Fibroblast of lung (primary cell): ENCODE measurements around the gene KLHL17. TPM values are rescaled to one million over a fixed set of nuclear protein-coding genes. Genes with fewer than 3 reads are reported as not detected.

Experiments
- DNase-seq, 2 donors: peaks; one replicate each; pipeline versions ENCODE4 v3.0.0 to v3.0.0-alpha.2; 2010; ENCODE audit warnings: low read depth in 2 of 2
- H2AFZ ChIP-seq: 2 replicates; pipeline ENCODE4 v1.5.1; 2012; ENCODE audit warnings: low read length, control low read depth, inconsistent platforms
- H3K27ac ChIP-seq: 2 replicates; pipeline ENCODE4 v1.5.1; 2011; ENCODE audit warnings: low read length, control low read depth; ENCODE audit not compliant: insufficient read depth
- H3K27me3 ChIP-seq: 2 replicates; pipeline ENCODE4 v1.5.1; 2011; ENCODE audit warnings: mild to moderate bottlenecking, low read length; ENCODE audit not compliant: control insufficient read depth, insufficient read depth
- H3K36me3 ChIP-seq: 2 replicates; pipeline ENCODE4 v1.5.1; 2011; ENCODE audit warnings: low read length; ENCODE audit not compliant: control insufficient read depth, insufficient read depth
- H3K4me1 ChIP-seq: 2 replicates; pipeline ENCODE4 v1.5.1; 2011; ENCODE audit warnings: low read length; ENCODE audit not compliant: control insufficient read depth, insufficient read depth; ENCODE audit errors: extremely low read depth
- H3K4me2 ChIP-seq: 2 replicates; pipeline ENCODE4 v1.5.1; 2011; ENCODE audit warnings: low read length, control low read depth; ENCODE audit not compliant: insufficient read depth; ENCODE audit errors: extremely low read depth
- H3K4me3 ChIP-seq, 4 experiments: fragments of 200-600 bp in 1 of 4; sonication (generic) in 1 of 4; replicated peaks in 1 of 4; 2 replicates each; pipeline ENCODE4 v1.5.1; 2011 to 2016; ENCODE audit warnings: low read length in 4 of 4, low read depth in 3 of 4, mild to moderate bottlenecking in 3 of 4, control low read depth in 2 of 4, inconsistent platforms in 1 of 4, mixed read lengths in 1 of 4; ENCODE audit not compliant: insufficient read depth in 1 of 4; ENCODE audit errors: control extremely low read depth in 1 of 4
- H3K79me2 ChIP-seq: 2 replicates; pipeline ENCODE4 v1.5.1; 2012; ENCODE audit warnings: mild to moderate bottlenecking, low read length, inconsistent platforms; ENCODE audit not compliant: control insufficient read depth, insufficient read depth
- H3K9ac ChIP-seq: 2 replicates; pipeline ENCODE4 v1.5.1; 2011; ENCODE audit warnings: mild to moderate bottlenecking, low read length, control low read depth; ENCODE audit not compliant: insufficient read depth
- H3K9me3 ChIP-seq: 2 replicates; pipeline ENCODE4 v1.5.1; 2012; ENCODE audit warnings: low read depth, low read length; ENCODE audit not compliant: control insufficient read depth, insufficient read depth
- H4K20me1 ChIP-seq: 2 replicates; pipeline ENCODE4 v1.5.1; 2011; ENCODE audit warnings: low read length; ENCODE audit not compliant: control insufficient read depth, insufficient read depth; ENCODE audit errors: extremely low read depth
- CTCF ChIP-seq, 2 donors: IDR thresholded peaks in 1 of 2; conservative IDR thresholded peaks in 1 of 2; 1 replicate in 1 of 2; 2 replicates in 1 of 2; pipeline ENCODE4 v1.5.1; 2011 to 2012; ENCODE audit warnings: low read length in 2 of 2, control low read depth in 1 of 2, inconsistent platforms in 1 of 2, low read depth in 1 of 2, mild to moderate bottlenecking in 1 of 2
- EZH2 ChIP-seq: IDR thresholded peaks from 2 replicates; pipeline ENCODE4 v1.5.1; 2012; ENCODE audit warnings: low read length, control low read depth, mild to moderate bottlenecking; ENCODE audit errors: missing control alignments
- polyA plus RNA-seq, 2 donors: library from polyadenylated mRNA; depleted of rRNA in 1 of 2; stranded (reverse) in 1 of 2; unstranded in 1 of 2; fragments of >200 nt; gene quantifications; 2 replicates each; pipeline ENCODE4 v1.2.1, GENCODE V29; 2011 to 2012; ENCODE audit warnings: missing spikeins in 1 of 2
- total RNA-seq: library from RNA; depleted of rRNA; stranded (reverse); fragments of >200 nt; gene quantifications from 2 replicates; pipeline ENCODE4 v1.2.1, GENCODE V29; 2014

KLHL17 gene
- total and polyA plus RNA-seq, 2 donors (not counting 1 experiment from before 2014, with no cell fraction given) = 4.7 to 7.4 TPM

DNA sequence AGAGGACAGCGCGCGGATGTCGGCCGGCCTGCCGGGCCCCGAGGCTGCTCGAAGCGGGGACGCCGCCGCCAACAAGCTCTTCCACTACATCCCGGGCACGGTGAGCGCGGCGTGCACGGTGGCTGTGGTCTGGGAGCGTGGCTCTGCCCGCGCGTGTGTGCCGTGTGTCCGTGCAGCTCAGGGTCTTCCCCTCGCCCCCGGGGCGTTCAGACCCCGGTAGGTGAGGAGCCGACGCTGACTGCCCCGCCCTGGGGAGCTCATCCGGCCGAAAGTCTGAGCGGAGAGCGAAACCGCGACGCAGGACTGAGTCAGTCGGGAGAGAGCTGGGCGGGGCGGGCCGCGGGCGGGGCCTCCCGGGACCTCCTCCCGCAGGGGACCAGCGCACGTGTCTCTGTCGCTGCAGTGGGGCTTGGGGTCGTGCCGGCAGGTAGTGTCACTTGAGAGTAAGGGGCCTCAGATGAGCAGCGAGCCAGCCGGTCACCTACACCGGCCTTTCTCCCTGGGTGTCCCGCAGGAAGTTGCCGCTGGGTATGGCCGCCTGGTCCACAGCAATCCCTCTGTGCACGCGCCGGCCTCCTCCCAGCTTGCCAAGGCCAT, 6.4 kb downstream of the KLHL17 start:
- Histone ChIP-seq H4K20me1 (no peaks in the 10 kb centered on the region), H3K4me3 (peak overlapping the region; percentile 41 to 78 (median 70)), H3K4me2 (peak overlapping the region; percentile 95), H3K9ac (peak overlapping the region; percentile 79), H3K9me3 (no peaks in the 10 kb centered on the region), H3K27me3 (no peaks in the 10 kb centered on the region), H2AFZ (peak overlapping the region; percentile 92), H3K79me2 (no peaks in the 10 kb centered on the region), H3K4me1 (peaks cover 5% of the 10 kb centered on the region), H3K27ac (peak overlapping the region; percentile 90), H3K36me3 (peaks cover 10% of the 10 kb centered on the region)
- no peak for TF ChIP-seq CTCF (conservative IDR thresholded peaks at IDR 0.05 in 1 of 2, IDR thresholded peaks at IDR 0.05 in 1 of 2; ENCODE audit: low read depth in 1 of 2, low read length in 2 of 2)
- TF ChIP-seq EZH2 = no peak
- DNase-seq = peak; percentile 47 to 66

GRCh38 chr1:967466-968343, 7.3 kb downstream of the KLHL17 start:
- no peak for DNase-seq
- H3K9ac ChIP-seq = no peak overlapping the region
- no peaks in the 10 kb centered on the region for H3K9me3 ChIP-seq
- H3K27ac ChIP-seq = no peak overlapping the region
- peaks cover 8% of the 10 kb centered on the region for H3K36me3 ChIP-seq
- no peaks in the 10 kb centered on the region for H4K20me1 ChIP-seq
- H3K4me1 ChIP-seq = peaks cover 5% of the 10 kb centered on the region
- no peaks in the 10 kb centered on the region for H3K79me2 ChIP-seq
- H3K4me3 ChIP-seq = no peak overlapping the region
- no peaks in the 10 kb centered on the region for H3K27me3 ChIP-seq
- H3K4me2 ChIP-seq = no peak overlapping the region
- no peak for TF ChIP-seq CTCF (conservative IDR thresholded peaks at IDR 0.05 in 1 of 2, IDR thresholded peaks at IDR 0.05 in 1 of 2; ENCODE audit: low read depth in 1 of 2, low read length in 2 of 2)
- TF ChIP-seq EZH2 = no peak
- H2AFZ ChIP-seq = no peak overlapping the region

DNA sequence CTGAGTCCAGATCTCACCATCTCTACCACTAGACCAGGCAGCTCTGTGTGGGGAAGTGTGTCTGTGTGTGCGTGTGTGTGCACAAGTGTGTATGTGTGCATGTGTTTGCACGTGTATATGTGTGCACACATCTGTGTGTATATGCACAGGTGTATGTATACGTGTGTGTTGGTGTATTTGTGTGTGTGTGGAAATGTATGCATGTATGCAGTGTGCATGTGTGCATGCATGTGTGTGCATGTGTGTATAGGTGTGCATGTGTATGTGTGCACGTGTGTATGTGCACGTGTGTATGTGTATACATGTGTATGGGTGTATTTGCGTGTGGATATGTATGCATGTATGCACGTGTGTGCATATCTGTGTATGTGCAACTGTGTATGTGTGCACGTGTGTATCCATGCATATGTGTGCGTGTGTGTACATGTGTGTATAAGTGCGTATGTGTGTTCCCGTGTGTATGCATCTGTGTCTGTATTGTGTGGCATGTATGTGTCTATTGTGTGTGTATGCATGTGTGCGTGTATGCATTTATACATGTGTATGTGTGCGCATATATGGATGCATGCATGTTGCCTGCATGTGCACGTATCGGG, 9.0 kb downstream of the KLHL17 start:
- Histone ChIP-seq H3K4me3 (no peak overlapping the region), H3K36me3 (peaks cover 3% of the 10 kb centered on the region), H3K79me2 (no peaks in the 10 kb centered on the region), H3K9me3 (no peaks in the 10 kb centered on the region), H3K4me2 (no peak overlapping the region), H3K4me1 (peaks cover 5% of the 10 kb centered on the region), H2AFZ (no peak overlapping the region), H3K27ac (no peak overlapping the region), H4K20me1 (no peaks in the 10 kb centered on the region), H3K9ac (no peak overlapping the region), H3K27me3 (no peaks in the 10 kb centered on the region)
- TF ChIP-seq EZH2 (no peak), CTCF (conservative IDR thresholded peaks at IDR 0.05 in 1 of 2, IDR thresholded peaks at IDR 0.05 in 1 of 2; ENCODE audit: low read depth in 1 of 2, low read length in 2 of 2) (no peak)
- no peak for DNase-seq
